ENCODE measurements around the gene JUP.
"Not testable (repeated sequence)": the region's sequence is repeated elsewhere in the genome, so short reads cannot be mapped to it uniquely, and the experiment has no call there.

JUP gene

GRCh38 chr17:41777574-41778188 is 8.8 kb downstream of the JUP start:
- DNase-seq, result peak; percentile 95

GRCh38 chr17:41777157-41777573 is 9.3 kb downstream of the JUP start:
- peak; percentile 38 for DNase-seq

GRCh38 chr17:41776262-41776900 is 10.1 kb downstream of the JUP start:
- not testable (repeated sequence) for DNase-seq

GRCh38 chr17:41775394-41776226 is 10.9 kb downstream of the JUP start:
- no peak for DNase-seq

GRCh38 chr17:41773731-41774193 is 12.7 kb downstream of the JUP start:
- DNase-seq, result no peak

- peak; percentile 44 for DNase-seq
These were observed 13.3 kb downstream of the JUP start for GRCh38 chr17:41773190-41773588.

GRCh38 chr17:41772586-41773189 is 13.8 kb downstream of the JUP start:
- no peak for DNase-seq

GRCh38 chr17:41772218-41772585 is 14.3 kb downstream of the JUP start:
- DNase-seq, result no peak

GRCh38 chr17:41771389-41772206 is 14.9 kb downstream of the JUP start:
- no peak for DNase-seq

GRCh38 chr17:41769985-41770384 is 16.5 kb downstream of the JUP start:
- DNase-seq, result no peak

- no peak for DNase-seq
These were observed 17.1 kb downstream of the JUP start for GRCh38 chr17:41769346-41769862.

GRCh38 chr17:41768682-41769288 is 17.7 kb downstream of the JUP start:
- DNase-seq, result no peak

- DNase-seq, result no peak
These were observed 19.0 kb downstream of the JUP start for GRCh38 chr17:41767324-41768042.

GRCh38 chr17:41766135-41766534 is 20.4 kb downstream of the JUP start:
- DNase-seq, result no peak

GRCh38 chr17:41763327-41763726 is 23.2 kb downstream of the JUP start:
- no peak for DNase-seq

- DNase-seq, result no peak
These were observed 23.7 kb downstream of the JUP start for GRCh38 chr17:41762841-41763240.

- no peak for DNase-seq
These were observed 24.1 kb downstream of the JUP start for GRCh38 chr17:41762391-41762790.

GRCh38 chr17:41760878-41761277 is 25.6 kb downstream of the JUP start:
- DNase-seq, result no peak

GRCh38 chr17:41758601-41759000 is 27.9 kb downstream of the JUP start:
- no peak for DNase-seq

GRCh38 chr17:41754066-41754465 is 32.4 kb downstream of the JUP start:
- no peak for DNase-seq

GRCh38 chr17:41751288-41751687 is 35.2 kb downstream of the JUP start:
- DNase-seq, result no peak

Measured in SHP77 treated with DMSO at 0.1 percent for 48 hours (cell line).